Neural progenitor cell (in vitro differentiated cells): ENCODE measurements around the gene CETN2.

Experiments used
- CTCF ChIP-seq: fragments of 200-600 bp; sonication (generic); IDR thresholded peaks from 2 replicates; pipeline ENCODE4 v1.5.1; 2017; ENCODE audit warnings: antibody characterized with exemption, mild to moderate bottlenecking
- EZH2 ChIP-seq: fragments of 200-600 bp; sonication (generic); IDR thresholded peaks from 2 replicates; pipeline ENCODE4 v1.6.1; 2017; ENCODE audit warnings: antibody characterized with exemption, mild to moderate bottlenecking, moderate library complexity
- EZH2phosphoT487 ChIP-seq: fragments of 200-600 bp; sonication (generic); IDR thresholded peaks from 2 replicates; pipeline ENCODE4 v1.6.1; 2017; ENCODE audit warnings: antibody characterized with exemption

GRCh38 chrX:152853986-152854385, 23.4 kb upstream of the CETN2 start:
- TF ChIP-seq CTCF (no peak), EZH2 (no peak), EZH2phosphoT487 (no peak)
